Measurements from ENCODE around the gene CACTIN. TPM values are rescaled to one million over a fixed set of nuclear protein-coding genes. Genes with fewer than 3 reads are reported as not detected.

Gene CACTIN
- total RNA-seq, 1 experiment from 2014 or later, result 33.2 TPM

GRCh38 chr19:3656073-3656746 is 29.6 kb upstream of the CACTIN start:
- ATAC-seq (no peak), DNase-seq (ENCODE audit: low read depth, low spot score) (no peak)
- CTCF ChIA-PET, result no interaction called here
- TF ChIP-seq SIN3A (IDR thresholded peaks at IDR 0.05; ENCODE audit: low read depth) (no peak), CEBPB (IDR thresholded peaks at IDR 0.05; ENCODE audit: low read depth) (no peak), RAD21 (IDR thresholded peaks at IDR 0.05; ENCODE audit: low read depth) (no peak), CTCF (IDR thresholded peaks at IDR 0.05 in 2 of 3, conservative IDR thresholded peaks at IDR 0.05 in 1 of 3; ENCODE audit: borderline replicate concordance in 1 of 3, insufficient read depth in 1 of 3, low read depth in 2 of 3, low read length in 2 of 3) (no peak), ZNF274 (IDR thresholded peaks at IDR 0.05; ENCODE audit: low read depth, low read length) (no peak), POLR2AphosphoS5 (IDR thresholded peaks at IDR 0.05; ENCODE audit: low read depth, low read length) (no peak), FOSL1 (IDR thresholded peaks at IDR 0.05; ENCODE audit: low read depth) (no peak)
- H3K79me2 ChIP-seq (ENCODE audit: insufficient read depth, low read length), result no peaks in the 10 kb centered on the region
- no peak overlapping the region for H2AFZ ChIP-seq (ENCODE audit: low read depth, low read length, poor library complexity, severe bottlenecking)
- no peak overlapping the region for H3K9ac ChIP-seq (ENCODE audit: low read length)
- H3K27me3 ChIP-seq (ENCODE audit: insufficient read depth, low read length), result no peaks in the 10 kb centered on the region
- RAD21 ChIA-PET (ENCODE audit: low non-redundant PET in 1 of 2, low total read pairs in 2 of 2, uncharacterized antibody in 2 of 2, unreplicated experiment in 2 of 2), result no interaction called here
- POLR2A ChIA-PET, result no interaction called here
- H3K36me3 ChIP-seq (ENCODE audit: control insufficient read depth in 1 of 2, insufficient read depth in 2 of 2, low read length in 2 of 2), result peaks cover 2% of the 10 kb centered on the region in 2 experiments; a peak in 1 of 4 replicates
- intact Hi-C loops (cut with micrococcal nuclease), result no loop called here
- H3K9me3 ChIP-seq (ENCODE audit: control insufficient read depth in 1 of 2, insufficient read depth in 1 of 2, low read depth in 1 of 2, low read length in 2 of 2), result no peaks in the 10 kb centered on the region
- no peaks in the 10 kb centered on the region for H4K20me1 ChIP-seq (ENCODE audit: insufficient read depth)
- no peak overlapping the region for H3K4me3 ChIP-seq (replicated peaks in 1 of 2; ENCODE audit: low read depth in 1 of 2, low read length in 2 of 2)
- no TSS peak for BruUV-seq (replicated peaks)
- peaks cover 0 to 7% of the 10 kb centered on the region in 2 experiments; a peak in 1 of 4 replicates for H3K4me1 ChIP-seq (ENCODE audit: control insufficient read depth in 1 of 2, insufficient read depth in 2 of 2, low read length in 2 of 2)
- H3K9me2 ChIP-seq (ENCODE audit: insufficient read depth), result no peaks in the 10 kb centered on the region
- H3K27ac ChIP-seq (ENCODE audit: low read depth, low read length), result no peak overlapping the region
- no peak overlapping the region for H3K4me2 ChIP-seq (ENCODE audit: low read length)
